Astrocyte of the spinal cord (primary cell): ENCODE results near the gene ATP6AP1.

Experiments used
- DNase-seq: peaks from one replicate; pipeline ENCODE4 v3.0.0; 2011; ENCODE audit warnings: low read depth, low spot score
- H3K4me3 ChIP-seq: 2 replicates; pipeline ENCODE4 v1.5.1; 2011; ENCODE audit warnings: low read depth, mild to moderate bottlenecking, low read length, moderate library complexity
- CTCF ChIP-seq: IDR thresholded peaks from 2 replicates; pipeline ENCODE4 v1.5.1; 2012; ENCODE audit warnings: low read depth, mild to moderate bottlenecking, low read length, inconsistent platforms
- in situ Hi-C: cut with HindIII; loops from 2 replicates; pipeline ENCODE4 v1.10.0; 2017; ENCODE audit warnings: low sequenced_read_pairs

The ATP6AP1 gene

GRCh38 chrX:154450312-154450711 lies 21.8 kb downstream of the ATP6AP1 start:
- in situ Hi-C loops: no loop called here
- TF ChIP-seq CTCF: no peak
- no peak overlapping the region for H3K4me3 ChIP-seq

GRCh38 chrX:154452823-154453222 lies 24.3 kb downstream of the ATP6AP1 start:
- in situ Hi-C loops: no loop called here
- peak; percentile 5 for TF ChIP-seq CTCF

More at GRCh38 chrX:154450312-154450711, 21.8 kb downstream of the ATP6AP1 start:
- DNase-seq: no peak

GRCh38 chrX:154457491-154458115 lies 29.1 kb downstream of the ATP6AP1 start:
- TF ChIP-seq CTCF: no peak
- no peak for DNase-seq
- in situ Hi-C loops: no loop called here
- H3K4me3 ChIP-seq: peak overlapping the region; percentile 38

More at GRCh38 chrX:154452823-154453222, 24.3 kb downstream of the ATP6AP1 start:
- no peak for DNase-seq
- no peak overlapping the region for H3K4me3 ChIP-seq

- no peak for DNase-seq
- in situ Hi-C loops: no loop called here
- H3K4me3 ChIP-seq: peak within 1 kb of the TSS; percentile 65
- TF ChIP-seq CTCF: no peak
These were observed 29.9 kb downstream of the ATP6AP1 start, which contains the start of gene PLXNA3 for GRCh38 chrX:154458116-154458953. Gene PLXNA3 (plus strand): TSS chrX:154458281. CDS start chrX:154460184, 1,903 bp downstream.

GRCh38 chrX:154458954-154459778 lies 30.7 kb downstream of the ATP6AP1 start:
- no peak for DNase-seq
- in situ Hi-C loops: no loop called here
- peak overlapping the region; percentile 65 for H3K4me3 ChIP-seq
- TF ChIP-seq CTCF: no peak

GRCh38 chrX:154459832-154460231 lies 31.4 kb downstream of the ATP6AP1 start:
- no peak for TF ChIP-seq CTCF
- no peak for DNase-seq
- in situ Hi-C loops: no loop called here
- peak overlapping the region; percentile 65 for H3K4me3 ChIP-seq
